ENCODE data around the gene YJEFN3.

YJEFN3 gene

GRCh38 chr19:19528721-19529490, at the start of gene YJEFN3:
Gene YJEFN3, plus strand, starts transcription at chr19:19528911. Its CDS starts 22 bp downstream, at chr19:19528933.
- TF ChIP-seq EZH2phosphoT487 (IDR thresholded peaks at IDR 0.05; ENCODE audit: borderline replicate concordance) (no peak), CTCF (conservative IDR thresholded peaks at IDR 0.05; ENCODE audit: low read length) (no peak)
- H3K4me1 ChIP-seq (ENCODE audit: insufficient read depth, low read length, poor library complexity, severe bottlenecking), result peaks cover 16% of the 10 kb centered on the region
- H3K4me2 ChIP-seq (ENCODE audit: low read depth, low read length, poor library complexity, severe bottlenecking), result no peak within 1 kb of the TSS
- no peaks in the 10 kb centered on the region for H3K9me3 ChIP-seq (ENCODE audit: insufficient read depth, low read depth, low read length)
- peaks cover 22% of the 10 kb centered on the region for H4K20me1 ChIP-seq (ENCODE audit: insufficient read depth, low read length, poor library complexity, severe bottlenecking)
- no peak within 1 kb of the TSS for H3K9ac ChIP-seq (ENCODE audit: low read depth, low read length, poor library complexity, severe bottlenecking)
- peaks cover 14% of the 10 kb centered on the region; the same call in 1 of the 2 replicates for H3K36me3 ChIP-seq (ENCODE audit: insufficient read depth, low read length)
- no peak within 1 kb of the TSS for H3K4me3 ChIP-seq (ENCODE audit: low read length, poor library complexity, severe bottlenecking)
- H3K9me2 ChIP-seq (replicated peaks; ENCODE audit: low read depth, low read length), result no peaks in the 10 kb centered on the region
- H3K79me2 ChIP-seq (ENCODE audit: insufficient read depth, low read length), result peaks cover 18% of the 10 kb centered on the region; the same call in 1 of the 2 replicates
- H3K27me3 ChIP-seq (ENCODE audit: insufficient read depth, low read length, poor library complexity, severe bottlenecking), result no peaks in the 10 kb centered on the region
- no peaks in the 10 kb centered on the region for H3F3A ChIP-seq (ENCODE audit: low read depth)
- H2AFZ ChIP-seq (ENCODE audit: low read length), result no peak within 1 kb of the TSS

- Histone ChIP-seq H3K9me2 (replicated peaks; ENCODE audit: low read depth, low read length) (no peaks in the 10 kb centered on the region), H3K4me1 (ENCODE audit: insufficient read depth, low read length, poor library complexity, severe bottlenecking) (peaks cover 9% of the 10 kb centered on the region), H3K36me3 (ENCODE audit: insufficient read depth, low read length) (peaks cover 51% of the 10 kb centered on the region; the same call in 1 of the 2 replicates), H2AFZ (ENCODE audit: low read length) (no peak overlapping the region), H4K20me1 (ENCODE audit: insufficient read depth, low read length, poor library complexity, severe bottlenecking) (peaks cover 43% of the 10 kb centered on the region), H3K27me3 (ENCODE audit: insufficient read depth, low read length, poor library complexity, severe bottlenecking) (no peaks in the 10 kb centered on the region), H3K4me3 (ENCODE audit: low read length, poor library complexity, severe bottlenecking) (no peak overlapping the region), H3K9ac (ENCODE audit: low read depth, low read length, poor library complexity, severe bottlenecking) (no peak overlapping the region), H3F3A (ENCODE audit: low read depth) (no peaks in the 10 kb centered on the region), H3K9me3 (ENCODE audit: insufficient read depth, low read depth, low read length) (no peaks in the 10 kb centered on the region), H3K79me2 (ENCODE audit: insufficient read depth, low read length) (peaks cover 94% of the 10 kb centered on the region), H3K4me2 (ENCODE audit: low read depth, low read length, poor library complexity, severe bottlenecking) (no peak overlapping the region)
- TF ChIP-seq EZH2phosphoT487 (IDR thresholded peaks at IDR 0.05; ENCODE audit: borderline replicate concordance) (no peak), CTCF (conservative IDR thresholded peaks at IDR 0.05; ENCODE audit: low read length) (no peak)
Observed at GRCh38 chr19:19480688-19481087, 48.0 kb upstream of the YJEFN3 start.

GRCh38 chr19:19482809-19483596, 45.7 kb upstream of the YJEFN3 start:
- peaks cover 56% of the 10 kb centered on the region; the same call in 1 of the 2 replicates for H3K36me3 ChIP-seq (ENCODE audit: insufficient read depth, low read length)

More at GRCh38 chr19:19482809-19483596, 45.7 kb upstream of the YJEFN3 start:
- H4K20me1 ChIP-seq (ENCODE audit: insufficient read depth, low read length, poor library complexity, severe bottlenecking), result peaks cover 32% of the 10 kb centered on the region
- no peaks in the 10 kb centered on the region for H3F3A ChIP-seq (ENCODE audit: low read depth)
- H3K9me3 ChIP-seq (ENCODE audit: insufficient read depth, low read depth, low read length), result no peaks in the 10 kb centered on the region
- no peak overlapping the region for H3K9ac ChIP-seq (ENCODE audit: low read depth, low read length, poor library complexity, severe bottlenecking)
- no peak overlapping the region for H3K4me3 ChIP-seq (ENCODE audit: low read length, poor library complexity, severe bottlenecking)
- H2AFZ ChIP-seq (ENCODE audit: low read length), result no peak overlapping the region
- no peaks in the 10 kb centered on the region for H3K9me2 ChIP-seq (replicated peaks; ENCODE audit: low read depth, low read length)
- H3K4me2 ChIP-seq (ENCODE audit: low read depth, low read length, poor library complexity, severe bottlenecking), result no peak overlapping the region
- peaks cover 12% of the 10 kb centered on the region for H3K4me1 ChIP-seq (ENCODE audit: insufficient read depth, low read length, poor library complexity, severe bottlenecking)
- peaks cover 93% of the 10 kb centered on the region for H3K79me2 ChIP-seq (ENCODE audit: insufficient read depth, low read length)
- no peaks in the 10 kb centered on the region for H3K27me3 ChIP-seq (ENCODE audit: insufficient read depth, low read length, poor library complexity, severe bottlenecking)
- no peak for TF ChIP-seq EZH2phosphoT487 (IDR thresholded peaks at IDR 0.05; ENCODE audit: borderline replicate concordance)
- no peak for TF ChIP-seq CTCF (conservative IDR thresholded peaks at IDR 0.05; ENCODE audit: low read length)

Data from Loucy (cell line).